Measurements from ENCODE around the gene DEGS2.
A peak's percentile ranks its signal among the peaks of the same experiment; 100 is the strongest.

Gene DEGS2

DNA sequence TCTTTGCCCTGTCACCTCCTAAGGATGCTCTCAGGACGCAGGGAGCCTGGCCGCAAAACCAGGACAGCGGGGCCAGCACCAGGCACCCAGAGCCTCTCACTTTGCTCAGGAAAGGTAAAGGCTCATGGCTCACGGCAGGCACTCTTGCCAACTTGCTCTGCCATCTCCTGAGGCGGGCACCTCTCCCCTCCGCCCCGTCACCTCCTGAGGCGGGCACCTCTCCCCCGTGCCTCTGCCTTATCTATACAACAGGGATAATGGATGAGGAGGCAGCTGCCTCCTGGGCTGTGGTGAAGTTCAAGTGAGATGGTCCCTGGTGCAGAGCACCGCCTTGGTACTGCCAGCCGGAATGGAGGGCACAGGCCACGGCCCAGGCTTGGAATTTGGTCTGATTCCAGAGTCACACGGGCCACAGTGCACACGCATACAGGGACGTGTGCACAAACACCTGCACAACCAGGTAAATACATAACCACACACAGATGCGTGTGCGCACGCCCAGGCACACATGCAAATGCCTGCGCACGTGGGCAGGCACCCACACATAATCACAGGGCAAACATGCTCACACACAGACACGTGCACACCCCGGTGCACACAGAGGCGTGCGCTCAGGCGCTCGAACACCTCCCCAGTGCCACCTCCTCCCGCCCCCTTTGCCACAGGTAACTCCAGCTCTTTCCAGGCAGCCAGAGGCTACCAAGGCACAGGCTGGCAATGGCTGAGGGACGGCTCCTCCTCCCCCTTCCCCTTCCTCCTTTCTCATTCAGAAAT, 11.6 kb downstream of the DEGS2 start:
- H3K4me1 Mint-ChIP-seq (ENCODE audit: low read depth), result peaks cover 4% of the 10 kb centered on the region

GRCh38 chr14:100147181-100147631, 12.2 kb downstream of the DEGS2 start:
- peaks cover 4% of the 10 kb centered on the region for H3K4me1 Mint-ChIP-seq (ENCODE audit: low read depth)
- H3K4me3 Mint-ChIP-seq, result no peak overlapping the region
- peaks cover 9% of the 10 kb centered on the region for H3K36me3 Mint-ChIP-seq (ENCODE audit: low read depth)
- H3K27ac Mint-ChIP-seq, result peak overlapping the region; percentile 60
- no peaks in the 10 kb centered on the region for H3K9me3 Mint-ChIP-seq
- no peaks in the 10 kb centered on the region for H3K27me3 Mint-ChIP-seq (ENCODE audit: low read depth)
- DNase-seq (ENCODE audit: low spot score), result peak; percentile 15

More for the DNA sequence above, 11.6 kb downstream of the DEGS2 start:
- H3K27me3 Mint-ChIP-seq (ENCODE audit: low read depth), result no peaks in the 10 kb centered on the region
- peaks cover 6% of the 10 kb centered on the region for H3K36me3 Mint-ChIP-seq (ENCODE audit: low read depth)
- DNase-seq (ENCODE audit: low spot score), result no peak
- H3K9me3 Mint-ChIP-seq, result no peaks in the 10 kb centered on the region
- no peak overlapping the region for H3K4me3 Mint-ChIP-seq
- H3K27ac Mint-ChIP-seq, result peak overlapping the region; percentile 72

DNA sequence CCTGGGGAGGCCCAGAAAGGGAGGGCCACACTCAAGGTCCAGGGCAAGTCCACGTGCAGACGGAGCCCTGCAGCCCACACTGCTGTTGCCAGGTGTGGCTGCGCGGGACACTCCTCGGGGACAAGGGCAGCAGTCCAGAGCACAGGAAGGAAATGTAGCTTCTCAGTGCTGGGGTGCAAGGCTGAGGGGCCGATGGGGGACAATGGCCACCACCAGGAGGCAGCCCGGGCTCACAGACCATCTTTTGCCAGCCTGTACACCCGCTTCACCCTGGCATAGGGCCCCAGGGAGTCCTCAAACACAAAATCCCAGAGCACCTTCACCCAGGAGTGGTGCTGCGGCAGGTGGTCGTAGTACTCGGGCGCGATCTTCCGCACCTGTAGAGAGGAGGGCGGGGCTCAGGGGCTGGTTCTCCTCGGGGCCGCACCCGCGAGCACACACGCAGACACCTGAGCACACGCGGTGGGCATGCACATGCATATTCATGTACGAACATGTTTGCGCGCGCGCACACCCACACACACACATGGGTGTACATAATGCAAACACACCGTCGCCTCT, 12.8 kb downstream of the DEGS2 start:
- no peak for DNase-seq (ENCODE audit: low spot score)
- peaks cover 15% of the 10 kb centered on the region for H3K36me3 Mint-ChIP-seq (ENCODE audit: low read depth)
- H3K27me3 Mint-ChIP-seq (ENCODE audit: low read depth), result no peaks in the 10 kb centered on the region
- H3K9me3 Mint-ChIP-seq, result no peaks in the 10 kb centered on the region
- peaks cover 4% of the 10 kb centered on the region for H3K4me1 Mint-ChIP-seq (ENCODE audit: low read depth)
- no peak overlapping the region for H3K27ac Mint-ChIP-seq
- no peak overlapping the region for H3K4me3 Mint-ChIP-seq

DNA sequence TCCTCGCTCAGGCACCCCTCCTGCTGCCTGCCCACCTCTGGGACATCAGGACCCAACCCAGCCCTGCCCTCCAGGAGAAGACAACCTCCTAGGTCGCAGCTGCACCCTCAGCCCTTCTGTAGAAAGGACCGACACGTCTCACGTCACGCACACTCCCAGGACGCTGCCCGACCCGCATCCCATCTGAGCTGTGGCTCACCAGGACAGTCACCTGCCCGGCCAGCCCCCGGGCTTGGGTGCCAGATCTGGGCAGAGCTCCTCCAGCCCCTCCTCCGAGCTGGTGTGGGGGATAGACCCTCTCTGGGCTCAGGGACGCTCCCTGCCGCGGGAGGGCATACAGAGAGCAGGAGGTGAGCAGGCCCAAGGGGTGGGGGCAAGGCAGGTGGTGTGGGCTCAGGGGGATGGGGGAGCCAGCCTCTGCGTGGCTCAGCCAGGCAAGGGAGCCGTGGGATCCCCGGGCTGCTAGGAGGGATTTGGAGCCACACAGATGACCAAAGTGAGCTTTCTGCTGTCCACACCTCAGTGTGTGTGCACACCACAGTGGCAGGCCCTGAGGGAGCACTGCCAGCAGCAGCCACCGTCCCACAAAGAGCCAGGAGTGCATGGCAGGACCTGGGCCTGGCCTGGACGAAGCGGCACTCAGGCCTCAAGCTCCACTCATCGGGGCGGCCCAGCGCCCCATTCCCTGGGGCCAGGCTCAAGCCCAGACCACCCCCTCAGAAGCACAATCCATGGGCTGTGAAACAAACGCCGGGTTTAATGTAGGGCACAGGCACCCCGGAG, 13.6 kb downstream of the DEGS2 start:
- Mint-ChIP-seq H3K9me3 (no peaks in the 10 kb centered on the region), H3K27ac (peak overlapping the region; percentile 45), H3K27me3 (ENCODE audit: low read depth) (no peaks in the 10 kb centered on the region), H3K36me3 (ENCODE audit: low read depth) (peaks cover 19% of the 10 kb centered on the region), H3K4me3 (no peak overlapping the region), H3K4me1 (ENCODE audit: low read depth) (peaks cover 4% of the 10 kb centered on the region)
- DNase-seq (ENCODE audit: low spot score), result no peak

GRCh38 chr14:100144996-100145646, 14.3 kb downstream of the DEGS2 start:
- DNase-seq (ENCODE audit: low spot score), result no peak
- Mint-ChIP-seq H3K4me3 (no peak overlapping the region), H3K9me3 (no peaks in the 10 kb centered on the region), H3K36me3 (ENCODE audit: low read depth) (peaks cover 27% of the 10 kb centered on the region), H3K27ac (no peak overlapping the region), H3K27me3 (ENCODE audit: low read depth) (no peaks in the 10 kb centered on the region), H3K4me1 (ENCODE audit: low read depth) (peaks cover 4% of the 10 kb centered on the region)

- Mint-ChIP-seq H3K27me3 (ENCODE audit: low read depth) (no peaks in the 10 kb centered on the region), H3K36me3 (ENCODE audit: low read depth) (peaks cover 29% of the 10 kb centered on the region), H3K4me3 (no peak overlapping the region), H3K27ac (no peak overlapping the region), H3K4me1 (ENCODE audit: low read depth) (peaks cover 5% of the 10 kb centered on the region), H3K9me3 (no peaks in the 10 kb centered on the region)
- DNase-seq (ENCODE audit: low spot score), result no peak
Observed at GRCh38 chr14:100144645-100144995, 14.8 kb downstream of the DEGS2 start.

DNA sequence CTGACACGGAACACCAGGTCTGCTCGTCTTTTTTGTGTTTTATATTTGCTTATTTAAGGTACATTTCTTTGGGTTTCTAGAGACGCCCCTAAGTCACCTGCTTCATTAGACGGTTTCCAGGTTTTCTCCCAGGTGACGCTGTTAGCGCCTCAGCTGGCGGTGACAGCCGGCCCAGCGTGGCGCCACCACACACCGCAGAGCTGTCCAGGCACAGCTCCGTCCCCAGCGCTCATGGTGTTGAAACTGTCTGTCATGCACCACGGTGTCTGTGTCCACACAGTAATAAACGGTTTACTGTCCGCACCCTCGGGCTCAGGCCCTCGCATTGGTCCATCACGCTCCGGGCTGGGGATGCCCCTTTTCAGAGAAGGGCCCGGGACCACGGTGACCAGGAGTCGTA, 15.5 kb downstream of the DEGS2 start:
- no peak overlapping the region for H3K4me3 Mint-ChIP-seq
- no peaks in the 10 kb centered on the region for H3K9me3 Mint-ChIP-seq
- no peaks in the 10 kb centered on the region for H3K27me3 Mint-ChIP-seq (ENCODE audit: low read depth)
- DNase-seq (ENCODE audit: low spot score), result no peak
- peaks cover 7% of the 10 kb centered on the region for H3K4me1 Mint-ChIP-seq (ENCODE audit: low read depth)
- no peak overlapping the region for H3K27ac Mint-ChIP-seq
- peaks cover 34% of the 10 kb centered on the region for H3K36me3 Mint-ChIP-seq (ENCODE audit: low read depth)

GRCh38 chr14:100143523-100143922, 15.9 kb downstream of the DEGS2 start:
- Mint-ChIP-seq H3K4me1 (ENCODE audit: low read depth) (peaks cover 7% of the 10 kb centered on the region), H3K27me3 (ENCODE audit: low read depth) (no peaks in the 10 kb centered on the region), H3K9me3 (no peaks in the 10 kb centered on the region), H3K4me3 (no peak overlapping the region), H3K36me3 (ENCODE audit: low read depth) (peaks cover 38% of the 10 kb centered on the region), H3K27ac (no peak overlapping the region)
- no peak for DNase-seq (ENCODE audit: low spot score)

- no peak for DNase-seq (ENCODE audit: low spot score)
- peaks cover 49% of the 10 kb centered on the region for H3K36me3 Mint-ChIP-seq (ENCODE audit: low read depth)
Observed at GRCh38 chr14:100142073-100143040, 17.1 kb downstream of the DEGS2 start.

DNA sequence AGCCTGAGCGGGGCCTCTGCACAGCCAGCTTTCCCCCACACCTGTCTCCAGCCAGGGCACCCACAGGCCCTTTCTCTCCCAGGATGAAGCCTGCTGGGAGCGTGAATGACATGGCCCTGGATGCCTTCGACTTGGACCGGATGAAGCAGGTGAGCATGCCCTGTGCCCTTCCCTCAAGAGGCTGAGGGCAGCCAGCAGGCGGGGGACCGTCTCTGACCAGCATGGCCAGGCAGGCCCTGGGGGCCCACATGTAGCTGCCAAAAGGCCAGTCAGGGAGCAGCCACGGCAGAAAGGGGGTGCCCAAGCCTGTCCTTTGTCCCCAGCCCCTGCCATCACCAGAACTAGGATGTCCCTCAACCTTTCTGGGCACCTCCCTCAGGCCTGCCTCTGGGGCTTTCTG, 18.3 kb downstream of the DEGS2 start:
- Mint-ChIP-seq H3K27me3 (ENCODE audit: low read depth) (no peaks in the 10 kb centered on the region), H3K9me3 (no peaks in the 10 kb centered on the region), H3K36me3 (ENCODE audit: low read depth) (peaks cover 59% of the 10 kb centered on the region), H3K4me3 (no peak overlapping the region), H3K27ac (no peak overlapping the region), H3K4me1 (ENCODE audit: low read depth) (peaks cover 2% of the 10 kb centered on the region)
- DNase-seq (ENCODE audit: low spot score), result no peak

More at GRCh38 chr14:100142073-100143040, 17.1 kb downstream of the DEGS2 start:
- Mint-ChIP-seq H3K9me3 (no peaks in the 10 kb centered on the region), H3K27me3 (ENCODE audit: low read depth) (no peaks in the 10 kb centered on the region), H3K4me1 (ENCODE audit: low read depth) (peaks cover 6% of the 10 kb centered on the region), H3K27ac (peak overlapping the region; percentile 21), H3K4me3 (no peak overlapping the region)

GRCh38 chr14:100140452-100141078, 18.9 kb downstream of the DEGS2 start:
- no peak overlapping the region for H3K4me3 Mint-ChIP-seq
- DNase-seq (ENCODE audit: low spot score), result no peak
- no peaks in the 10 kb centered on the region for H3K27me3 Mint-ChIP-seq (ENCODE audit: low read depth)
- peaks cover 64% of the 10 kb centered on the region for H3K36me3 Mint-ChIP-seq (ENCODE audit: low read depth)
- H3K9me3 Mint-ChIP-seq, result no peaks in the 10 kb centered on the region
- peaks cover 2% of the 10 kb centered on the region for H3K4me1 Mint-ChIP-seq (ENCODE audit: low read depth)
- no peak overlapping the region for H3K27ac Mint-ChIP-seq

DNA sequence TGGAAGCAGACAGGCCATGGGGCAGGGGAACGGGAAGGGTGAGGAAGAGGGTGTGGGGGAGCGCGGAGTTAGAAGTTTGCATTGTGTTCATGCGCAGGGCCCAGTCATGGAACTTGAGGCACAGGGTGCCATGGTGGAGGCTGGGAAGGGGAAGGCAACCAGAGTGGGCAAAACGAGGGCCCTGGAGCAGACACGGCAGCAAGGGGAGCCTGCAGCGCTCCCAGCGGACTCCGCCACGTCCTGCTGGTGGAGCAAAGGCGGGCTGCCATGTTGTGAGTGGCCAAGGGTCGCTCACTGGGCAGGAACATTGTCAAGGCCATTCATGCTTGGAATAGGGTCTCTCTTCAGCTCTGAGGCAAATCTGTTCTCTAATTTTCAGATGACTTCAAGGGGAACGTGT, 20.5 kb downstream of the DEGS2 start:
- H3K9me3 Mint-ChIP-seq, result no peaks in the 10 kb centered on the region
- no peak for DNase-seq (ENCODE audit: low spot score)
- H3K36me3 Mint-ChIP-seq (ENCODE audit: low read depth), result peaks cover 77% of the 10 kb centered on the region
- H3K4me3 Mint-ChIP-seq, result no peak overlapping the region
- H3K4me1 Mint-ChIP-seq (ENCODE audit: low read depth), result peaks cover 2% of the 10 kb centered on the region
- no peaks in the 10 kb centered on the region for H3K27me3 Mint-ChIP-seq (ENCODE audit: low read depth)
- peak overlapping the region; percentile 20 for H3K27ac Mint-ChIP-seq
